GM18502 (cell line): ENCODE data around the gene HMGXB4.

Experiments
- ATAC-seq: cut with Tn5 transposase; IDR thresholded peaks from one replicate; pipeline ENCODE4 v1.9.1; 2021; ENCODE audit warnings: mild to moderate bottlenecking; ENCODE audit not compliant: unreplicated experiment, poor library complexity

HMGXB4 gene

DNA sequence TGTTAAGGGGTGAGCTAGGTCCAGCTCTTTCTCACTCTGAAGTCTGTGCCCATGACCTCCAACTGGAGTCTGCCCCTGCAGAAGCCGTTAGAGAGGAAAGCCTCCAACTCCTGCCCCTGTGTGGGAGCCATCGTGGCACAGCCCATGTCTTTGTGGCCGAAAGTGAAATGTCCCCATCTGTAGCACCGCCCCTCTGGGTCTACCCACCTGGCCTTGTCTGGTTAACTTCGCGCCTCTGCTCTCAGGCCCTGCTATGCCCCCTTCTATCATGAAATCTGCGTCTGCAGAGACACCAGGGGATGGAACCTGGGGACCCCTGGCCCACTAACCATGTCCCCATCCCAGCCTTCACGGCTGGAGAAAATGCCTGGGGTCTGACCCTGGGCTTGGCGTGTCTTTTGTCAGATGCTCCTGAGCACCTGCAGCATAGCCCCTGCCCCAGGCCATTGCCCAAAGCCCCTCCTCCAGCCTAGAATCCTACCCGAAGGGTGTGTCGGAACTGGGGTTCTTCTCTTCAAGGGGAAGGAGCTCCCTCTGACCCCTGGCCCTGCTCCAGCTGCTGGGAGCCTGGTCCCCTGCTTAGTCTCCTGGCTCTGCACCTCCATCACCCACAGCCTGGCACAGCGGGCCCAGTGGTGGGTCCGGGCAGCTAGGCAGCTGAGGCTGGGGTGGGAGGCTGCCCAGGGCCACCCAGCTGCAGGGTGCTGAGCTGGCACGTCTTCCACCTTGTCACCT is 87.8 kb downstream of the HMGXB4 start:
- no peak for ATAC-seq
